Activated CD8-positive, alpha-beta memory T cell treated with anti-CD3 and anti-CD28 coated beads for 1 hour (primary cell): ENCODE results near the gene KCNG4.
"Not testable (repeated sequence)": the region's sequence is repeated elsewhere in the genome, so short reads cannot be mapped to it uniquely, and the experiment has no call there.

ENCODE experiments used
- DNase-seq, 2 donors: peaks; one replicate each; pipeline ENCODE4 v3.0.0-alpha.2; 2020; ENCODE audit warnings: low read depth in 1 of 2; ENCODE audit errors: extremely low read depth in 1 of 2

Gene KCNG4

GRCh38 chr16:84236671-84237070 is 3.1 kb downstream of the KCNG4 start:
- DNase-seq, result no peak

- DNase-seq, result no peak
Measured at GRCh38 chr16:84234321-84235241, 5.2 kb downstream of the KCNG4 start.

- DNase-seq, result no peak
Measured at GRCh38 chr16:84233748-84234147, 6.1 kb downstream of the KCNG4 start.

GRCh38 chr16:84232969-84233368 is 6.8 kb downstream of the KCNG4 start:
- DNase-seq, result no peak

GRCh38 chr16:84232060-84232459 is 7.8 kb downstream of the KCNG4 start:
- no peak for DNase-seq

- DNase-seq, result no peak
Measured at GRCh38 chr16:84229471-84229870, 10.3 kb downstream of the KCNG4 start.

- DNase-seq, result no peak
Measured at GRCh38 chr16:84228256-84228838, 11.5 kb downstream of the KCNG4 start.

- DNase-seq, result no peak
Measured at GRCh38 chr16:84227548-84227947, 12.3 kb downstream of the KCNG4 start.

GRCh38 chr16:84226026-84226425 is 13.8 kb downstream of the KCNG4 start:
- no peak for DNase-seq

- no peak for DNase-seq
Measured at GRCh38 chr16:84225571-84225970, 14.2 kb downstream of the KCNG4 start.

GRCh38 chr16:84225126-84225525 is 14.7 kb downstream of the KCNG4 start:
- DNase-seq, result no peak

- DNase-seq, result no peak
Measured at GRCh38 chr16:84224554-84224953, 15.3 kb downstream of the KCNG4 start.

GRCh38 chr16:84223456-84223855 is 16.4 kb downstream of the KCNG4 start:
- DNase-seq, result no peak

- no peak for DNase-seq
Measured at GRCh38 chr16:84220851-84221250, 19.0 kb downstream of the KCNG4 start.

GRCh38 chr16:84218956-84219355 is 20.9 kb downstream of the KCNG4 start:
- DNase-seq, result no peak

GRCh38 chr16:84218176-84218823 is 21.5 kb downstream of the KCNG4 start:
- DNase-seq, result no peak

- DNase-seq, result not testable (repeated sequence)
Measured at GRCh38 chr16:84216144-84216543, 23.7 kb downstream of the KCNG4 start.

- DNase-seq, result no peak
Measured at GRCh38 chr16:84215531-84215930, 24.3 kb downstream of the KCNG4 start.

- no peak for DNase-seq
Measured at GRCh38 chr16:84214451-84215066, 25.3 kb downstream of the KCNG4 start.

GRCh38 chr16:84212631-84213030 is 27.2 kb downstream of the KCNG4 start:
- no peak for DNase-seq

- DNase-seq, result no peak
Measured at GRCh38 chr16:84212154-84212553, 27.7 kb downstream of the KCNG4 start.
